ENCODE data around the gene NUMA1.
A peak's percentile ranks its signal among the peaks of the same experiment; 100 is the strongest.

The NUMA1 gene

DNA sequence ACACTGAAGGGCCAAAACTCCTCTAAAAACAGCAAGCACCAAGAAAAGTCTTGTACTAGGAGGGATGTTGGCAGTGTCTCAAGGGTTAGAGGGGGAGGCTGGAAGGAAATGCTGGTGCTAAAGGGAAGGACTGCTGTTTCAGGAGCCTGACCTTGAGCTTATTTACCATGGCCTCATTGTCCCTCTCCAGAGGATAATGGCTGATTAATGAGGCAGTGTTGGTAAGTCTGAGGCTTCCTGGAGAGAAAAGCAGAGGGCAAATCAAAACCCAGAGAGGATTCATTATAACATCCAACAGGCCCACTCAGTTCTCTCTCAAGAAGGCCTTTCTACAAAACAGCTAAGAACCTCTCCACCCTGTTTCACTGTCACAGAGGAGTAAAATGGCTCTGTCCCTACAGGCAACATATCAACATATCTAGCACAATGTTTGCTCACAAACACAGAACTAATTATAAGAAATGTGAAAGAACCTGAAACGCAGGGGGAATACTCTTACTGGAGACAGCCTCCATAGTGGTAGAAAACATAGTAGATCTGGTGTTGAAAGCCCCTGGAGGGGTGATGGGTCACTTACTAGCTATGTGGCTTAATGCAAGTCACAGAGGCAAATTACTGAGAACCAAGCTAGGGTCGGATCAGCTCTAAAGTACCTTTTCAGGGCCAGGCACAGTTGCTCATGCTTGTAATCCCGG lies 31.4 kb downstream of the NUMA1 start:
- DNase-seq = no peak

- DNase-seq = no peak
These were observed 34.5 kb downstream of the NUMA1 start for GRCh38 chr11:72045849-72046248.

DNA sequence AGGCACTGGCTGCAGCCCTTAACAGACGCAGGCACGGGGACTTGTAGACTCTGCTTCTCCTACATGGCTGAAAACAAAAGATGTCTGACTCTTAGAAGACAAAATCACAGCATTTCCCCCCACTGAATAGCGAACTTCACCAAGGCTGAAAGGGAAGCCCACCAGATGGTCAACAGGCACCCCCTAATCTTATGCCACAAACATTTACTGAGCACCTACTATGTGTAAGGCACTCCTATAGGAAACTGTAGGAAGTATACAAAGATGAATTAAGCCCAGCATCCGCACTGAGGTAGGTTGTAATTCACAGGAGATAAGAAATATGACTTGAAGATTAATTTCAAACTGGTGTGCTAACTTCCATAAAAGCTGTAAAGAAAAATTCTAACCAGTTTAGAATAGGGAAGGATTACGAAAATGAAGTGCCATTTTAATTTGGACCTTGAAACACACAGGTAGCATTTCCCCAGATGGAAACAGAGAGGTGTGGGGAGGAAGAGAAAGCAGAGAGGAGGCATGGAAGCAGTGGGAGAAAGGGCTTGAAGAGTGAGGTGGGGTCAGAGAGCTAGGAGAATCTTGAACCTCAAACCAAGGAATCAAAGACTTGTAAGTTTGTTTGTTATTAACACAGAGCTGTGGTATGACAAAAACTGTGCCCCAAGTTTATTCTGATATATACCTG lies 38.1 kb downstream of the NUMA1 start:
- no peak for DNase-seq

DNA sequence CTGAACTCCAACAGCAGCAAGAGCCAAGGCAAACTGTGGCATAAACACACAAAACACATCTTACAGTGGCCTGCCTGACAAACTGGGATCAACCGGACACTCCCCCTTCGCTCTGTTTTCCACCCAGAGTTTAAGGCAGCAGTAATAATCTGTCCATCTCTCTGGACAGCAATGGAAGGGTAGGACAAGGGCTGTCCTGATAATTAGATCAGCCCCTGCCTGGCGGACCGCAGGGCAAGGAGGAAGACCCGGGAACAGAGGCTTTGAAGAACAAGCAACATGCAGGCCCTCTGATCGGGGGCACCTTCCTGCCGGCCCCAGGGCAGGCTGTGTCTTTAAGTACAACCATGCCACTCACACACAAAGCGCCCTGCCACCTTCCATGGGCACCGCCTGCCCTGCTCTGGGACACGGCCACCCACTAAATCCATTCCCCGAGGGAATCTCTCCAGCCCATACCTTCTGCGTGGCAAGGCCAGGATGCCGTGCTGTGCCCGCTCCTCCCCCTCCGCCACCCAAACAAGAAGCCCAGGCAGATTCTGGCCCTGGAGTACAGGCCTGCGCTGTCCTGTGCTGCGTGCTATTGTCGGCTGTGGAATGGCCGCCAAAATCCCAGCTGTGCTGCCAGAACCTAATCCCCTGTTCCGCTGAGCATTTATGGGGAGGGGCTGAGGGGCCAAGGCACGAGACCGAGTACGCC lies 38.8 kb downstream of the NUMA1 start:
- peak; percentile 84 for DNase-seq

DNA sequence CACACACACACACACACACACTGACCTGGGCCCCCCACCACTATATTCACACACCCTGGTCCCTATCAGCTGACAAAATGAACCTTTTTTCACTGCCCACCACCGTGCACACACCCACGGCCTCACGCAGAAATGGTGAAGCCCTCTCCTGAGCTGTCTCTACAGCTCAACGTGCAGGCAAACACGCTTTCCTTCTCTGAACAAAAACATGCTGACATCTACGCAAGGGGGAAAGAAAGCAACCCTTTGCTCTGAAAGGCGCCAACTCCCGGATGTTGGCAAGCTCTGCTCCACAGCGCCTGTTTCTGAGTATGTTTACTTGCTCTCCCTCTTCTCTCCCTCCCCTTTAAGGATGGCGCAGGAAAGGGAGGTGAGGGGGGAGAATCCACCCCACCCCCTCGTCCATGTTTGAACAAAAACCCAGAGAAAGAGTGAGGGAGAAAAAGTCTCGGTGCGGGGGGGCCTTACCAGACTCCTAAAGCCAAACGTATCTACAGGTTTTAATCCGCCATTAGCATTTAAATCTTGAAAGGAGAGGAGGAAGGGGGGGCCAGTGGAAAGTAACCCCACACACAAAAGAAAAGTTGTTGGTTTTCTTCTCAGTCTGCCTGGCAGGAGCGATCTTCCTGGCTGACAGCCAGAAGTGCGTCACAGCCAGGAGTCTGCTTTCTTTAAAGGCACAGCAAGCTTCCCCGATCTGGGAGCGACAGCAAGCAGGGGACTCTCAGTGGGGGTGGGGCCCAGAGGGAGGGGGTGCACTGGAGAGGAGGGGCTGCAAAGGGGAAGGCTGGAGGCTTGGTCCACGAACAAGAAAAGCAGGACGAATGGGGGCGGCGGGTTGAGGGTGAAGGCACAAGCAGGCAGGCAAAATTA lies 39.6 kb downstream of the NUMA1 start:
- DNase-seq = peak; percentile 96

- DNase-seq = no peak
These were observed 40.4 kb downstream of the NUMA1 start for GRCh38 chr11:72039856-72040401.

- no peak for DNase-seq
These were observed 41.1 kb downstream of the NUMA1 start for GRCh38 chr11:72039031-72039855.

GRCh38 chr11:72038491-72038890 lies 41.9 kb downstream of the NUMA1 start:
- DNase-seq = peak; percentile 14

GRCh38 chr11:72037554-72038311 lies 42.6 kb downstream of the NUMA1 start:
- no peak for DNase-seq

GRCh38 chr11:72036687-72037086 lies 43.7 kb downstream of the NUMA1 start:
- no peak for DNase-seq

DNA sequence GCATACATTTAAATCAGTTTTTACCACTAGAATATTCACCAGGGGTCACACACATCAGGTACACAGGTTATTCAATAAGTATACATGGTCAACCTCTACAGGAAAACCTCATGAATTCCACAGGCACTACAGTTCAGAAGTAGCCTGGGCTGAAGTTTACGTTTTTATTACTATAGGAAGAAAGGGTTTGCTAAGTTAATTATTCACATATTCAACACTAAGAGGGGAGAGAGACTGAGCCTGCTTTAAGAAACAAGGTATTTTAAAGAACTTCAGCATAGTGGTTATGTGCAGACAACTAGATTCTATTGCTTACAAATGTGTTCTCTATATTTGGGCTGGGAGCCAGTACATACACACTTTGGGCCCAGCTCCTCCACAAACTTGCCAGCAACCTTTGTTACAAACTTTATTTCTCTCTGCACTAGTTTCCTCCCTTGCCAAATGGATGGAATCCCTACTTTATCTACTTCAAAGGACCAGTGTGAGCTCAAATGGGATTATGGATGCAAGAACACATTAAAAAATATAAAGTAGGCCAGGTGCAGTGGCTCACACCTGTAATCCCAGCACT lies 49.8 kb downstream of the NUMA1 start:
- DNase-seq = no peak

GRCh38 chr11:72026090-72026489 lies 54.3 kb downstream of the NUMA1 start:
- no peak for DNase-seq

DNA sequence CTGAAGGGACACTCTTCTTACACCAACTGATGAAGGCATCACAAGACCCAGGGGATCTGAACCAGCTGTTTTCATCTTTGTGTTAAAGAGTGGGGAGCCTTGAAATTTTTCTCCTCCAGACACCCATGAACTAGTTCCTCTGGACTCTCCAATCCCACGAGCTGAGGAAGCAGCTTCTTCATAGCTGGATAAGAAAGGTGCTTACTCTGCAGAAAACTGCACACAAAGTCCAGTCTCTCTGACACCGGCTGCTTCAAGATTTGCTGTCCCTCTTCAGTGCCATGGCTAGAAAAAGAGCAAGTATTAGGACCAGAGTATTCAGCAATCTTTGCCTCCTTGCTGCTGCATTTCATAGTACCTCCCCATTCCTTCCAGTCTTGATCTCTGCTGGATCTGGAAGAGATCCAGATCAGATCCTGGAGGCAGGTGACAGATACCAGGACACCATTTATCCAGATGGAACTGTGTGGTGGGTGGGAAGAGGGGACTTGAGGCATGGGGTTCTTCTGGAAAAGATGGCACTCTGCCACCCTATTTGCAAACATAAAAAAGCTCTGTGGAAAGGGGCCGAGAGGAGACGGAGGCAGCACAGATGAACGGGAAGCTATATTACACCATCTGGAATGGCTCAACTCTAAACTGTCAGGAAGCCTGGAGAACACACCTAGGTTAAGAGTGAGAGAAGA lies 56.1 kb downstream of the NUMA1 start:
- no peak for DNase-seq

DNA sequence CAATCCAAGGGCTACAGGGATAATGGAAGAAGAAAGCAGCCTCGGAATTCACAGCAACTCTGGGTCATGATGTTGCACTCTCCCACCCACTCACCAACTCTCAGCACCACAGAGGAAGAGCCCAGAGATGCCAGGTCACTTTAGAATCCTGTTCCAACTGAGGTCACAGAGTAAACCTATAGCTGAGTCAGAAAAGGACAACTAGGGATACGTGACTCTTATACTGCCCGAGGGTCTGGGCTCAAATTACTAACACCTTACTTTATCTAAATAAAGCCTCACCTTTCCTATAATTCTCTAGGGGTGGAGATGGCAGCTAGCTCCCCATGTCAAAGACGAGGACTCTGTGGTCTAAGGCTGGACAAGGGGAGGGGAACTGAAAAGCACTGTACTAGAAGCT lies 57.0 kb downstream of the NUMA1 start:
- DNase-seq = no peak

- no peak for DNase-seq
These were observed 62.2 kb downstream of the NUMA1 start for GRCh38 chr11:72018171-72018570.

DNA sequence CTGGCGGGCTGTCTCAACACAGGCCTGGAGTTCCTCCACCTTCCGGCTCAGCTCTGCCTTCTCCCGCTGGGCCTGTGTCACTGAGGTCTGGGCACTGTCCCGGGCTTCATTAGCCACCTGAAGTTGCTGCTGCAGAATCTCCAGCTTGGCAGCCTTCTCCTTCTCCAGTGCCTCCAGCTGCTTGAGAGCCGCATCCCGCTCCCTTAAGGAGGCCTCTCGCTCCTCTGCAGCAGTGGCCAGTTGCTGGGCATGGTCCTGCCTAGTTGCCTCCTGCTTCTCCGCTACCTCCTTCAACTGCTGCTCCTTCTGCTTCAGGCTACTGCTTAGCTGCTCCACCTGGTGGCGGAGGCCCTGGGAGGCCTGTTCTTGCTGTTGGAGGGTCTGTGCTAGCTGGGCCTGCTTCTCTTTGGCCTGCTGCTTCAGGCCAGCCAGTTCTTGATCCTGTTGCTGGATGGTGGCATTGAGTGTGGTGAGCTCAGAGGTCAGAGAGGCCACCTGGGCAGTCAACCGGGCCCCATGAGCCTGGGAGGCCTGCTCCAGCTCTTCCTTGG lies 64.8 kb downstream of the NUMA1 start:
- DNase-seq = no peak

DNA sequence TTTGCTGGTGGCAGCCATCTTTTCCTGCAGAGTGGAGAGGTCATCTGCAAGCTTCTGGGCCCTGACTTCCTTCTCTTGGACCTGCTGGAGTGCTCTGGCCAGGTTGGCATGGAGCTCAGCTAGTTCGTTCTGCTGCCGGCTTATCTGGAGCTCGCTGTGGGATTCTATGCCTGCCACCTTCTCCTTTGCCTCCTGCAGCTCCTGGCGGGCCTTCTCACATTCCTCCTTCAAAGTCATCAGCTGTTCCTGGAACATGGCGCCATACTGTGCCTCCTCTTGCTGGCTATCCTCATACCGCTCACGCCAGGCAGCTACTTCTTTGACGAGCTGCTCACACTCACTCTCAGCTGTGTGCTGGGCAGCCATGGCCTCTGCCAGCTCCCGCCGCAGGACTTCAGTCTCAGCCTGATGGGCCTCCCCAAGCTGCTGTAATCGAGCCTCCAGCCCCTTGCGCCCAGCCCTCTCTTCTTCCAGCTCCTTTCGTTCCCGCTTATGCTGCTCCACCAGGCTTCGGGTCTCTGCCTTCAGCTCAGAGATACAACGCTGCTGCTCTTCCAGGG lies 65.5 kb downstream of the NUMA1 start:
- DNase-seq = no peak

GRCh38 chr11:72013765-72014711 lies 66.3 kb downstream of the NUMA1 start:
- DNase-seq = no peak
